CD4-positive, alpha-beta T cell treated with Interleukin-15 for 1 hour (primary cell): ENCODE measurements around the gene ZNF318.
A peak's percentile ranks its signal among the peaks of the same experiment; 100 is the strongest.
"Not testable (repeated sequence)": the region's sequence is repeated elsewhere in the genome, so short reads cannot be mapped to it uniquely, and the experiment has no call there.

ENCODE experiments used
- DNase-seq: peaks from one replicate; pipeline ENCODE4 v3.0.0-alpha.2; 2020

The ZNF318 gene

GRCh38 chr6:43335469-43335868 lies 34.0 kb downstream of the ZNF318 start:
- no peak for DNase-seq

GRCh38 chr6:43334466-43335095 lies 34.9 kb downstream of the ZNF318 start:
- DNase-seq = no peak

GRCh38 chr6:43331891-43332290 lies 37.6 kb downstream of the ZNF318 start:
- DNase-seq = no peak

- no peak for DNase-seq
Observed at GRCh38 chr6:43331470-43331869, 38.0 kb downstream of the ZNF318 start.

GRCh38 chr6:43328528-43328927 lies 40.9 kb downstream of the ZNF318 start:
- DNase-seq = no peak

GRCh38 chr6:43325876-43326275 lies 43.6 kb downstream of the ZNF318 start:
- no peak for DNase-seq

GRCh38 chr6:43318011-43318410 lies 51.4 kb downstream of the ZNF318 start:
- no peak for DNase-seq

GRCh38 chr6:43313813-43314212 lies 55.6 kb downstream of the ZNF318 start:
- no peak for DNase-seq

GRCh38 chr6:43311666-43312065 lies 57.8 kb downstream of the ZNF318 start:
- DNase-seq = no peak

- DNase-seq = no peak
Observed at GRCh38 chr6:43310624-43311023, 58.8 kb downstream of the ZNF318 start.

GRCh38 chr6:43310134-43310533 lies 59.3 kb downstream of the ZNF318 start:
- no peak for DNase-seq

GRCh38 chr6:43308990-43309477 lies 60.4 kb downstream of the ZNF318 start:
- no peak for DNase-seq

GRCh38 chr6:43308101-43308989 lies 61.1 kb downstream of the ZNF318 start, which contains the start of gene CRIP3:
TSS of gene CRIP3 (minus strand) at chr6:43308826. CDS start at chr6:43308792, 34 bp downstream.
- peak; percentile 57 for DNase-seq

- DNase-seq = no peak
Observed at GRCh38 chr6:43307451-43308100, 61.9 kb downstream of the ZNF318 start.

GRCh38 chr6:43306086-43306485 lies 63.4 kb downstream of the ZNF318 start:
- no peak for DNase-seq

- no peak for DNase-seq
Observed at GRCh38 chr6:43304882-43305281, 64.6 kb downstream of the ZNF318 start.

GRCh38 chr6:43304361-43304760 lies 65.1 kb downstream of the ZNF318 start:
- no peak for DNase-seq

GRCh38 chr6:43303751-43304331 lies 65.6 kb downstream of the ZNF318 start:
- DNase-seq = no peak

- DNase-seq = not testable (repeated sequence)
Observed at GRCh38 chr6:43303006-43303405, 66.4 kb downstream of the ZNF318 start.

- DNase-seq = no peak
Observed at GRCh38 chr6:43302126-43302525, 67.3 kb downstream of the ZNF318 start.

GRCh38 chr6:43301081-43301870 lies 68.2 kb downstream of the ZNF318 start:
- DNase-seq = no peak
